Endometrium (tissue), 2 donors: ENCODE data around the gene MYO16.
"Not testable (repeated sequence)": the region's sequence is repeated elsewhere in the genome, so short reads cannot be mapped to it uniquely, and the experiment has no call there.

Source experiments
- FAIRE-seq: peaks from 2 replicates; lab custom pipeline; 2012; peaks lifted over from hg19 to GRCh38; lab: Jason Lieb, UNC
- donor health status: control.
- donor health status: control.

The MYO16 gene

GRCh38 chr13:108895220-108895704 lies 265.9 kb downstream of the MYO16 start:
- FAIRE-seq: peak; percentile 96

- FAIRE-seq: no peak
Measured at GRCh38 chr13:108897955-108898354, 268.5 kb downstream of the MYO16 start.

- FAIRE-seq: no peak
Measured at GRCh38 chr13:108902405-108903155, 273.2 kb downstream of the MYO16 start.

- no peak for FAIRE-seq
Measured at GRCh38 chr13:108903613-108904012, 274.2 kb downstream of the MYO16 start.

- no peak for FAIRE-seq
Measured at GRCh38 chr13:108911807-108912206, 282.4 kb downstream of the MYO16 start.

- not testable (repeated sequence) for FAIRE-seq
Measured at GRCh38 chr13:108913731-108914130, 284.3 kb downstream of the MYO16 start.

- peak; percentile 68 for FAIRE-seq
Measured at GRCh38 chr13:108915095-108915633, 285.8 kb downstream of the MYO16 start.

GRCh38 chr13:108915634-108916512 lies 286.5 kb downstream of the MYO16 start:
- no peak for FAIRE-seq

- FAIRE-seq: no peak
Measured at GRCh38 chr13:108917581-108917980, 288.2 kb downstream of the MYO16 start.

GRCh38 chr13:108919036-108919907 lies 289.9 kb downstream of the MYO16 start:
- FAIRE-seq: no peak

GRCh38 chr13:108920137-108920536 lies 290.7 kb downstream of the MYO16 start:
- FAIRE-seq: no peak

- no peak for FAIRE-seq
Measured at GRCh38 chr13:108921238-108921637, 291.8 kb downstream of the MYO16 start.

- no peak for FAIRE-seq
Measured at GRCh38 chr13:108922108-108922507, 292.7 kb downstream of the MYO16 start.

- FAIRE-seq: no peak
Measured at GRCh38 chr13:108923386-108924047, 294.1 kb downstream of the MYO16 start.

GRCh38 chr13:108924134-108924533 lies 294.7 kb downstream of the MYO16 start:
- no peak for FAIRE-seq

- no peak for FAIRE-seq
Measured at GRCh38 chr13:108924541-108924940, 295.1 kb downstream of the MYO16 start.

GRCh38 chr13:108925070-108925469 lies 295.7 kb downstream of the MYO16 start:
- no peak for FAIRE-seq

GRCh38 chr13:108926862-108927261 lies 297.5 kb downstream of the MYO16 start:
- no peak for FAIRE-seq

- no peak for FAIRE-seq
Measured at GRCh38 chr13:108927615-108928014, 298.2 kb downstream of the MYO16 start.

GRCh38 chr13:108929532-108930206 lies 300.3 kb downstream of the MYO16 start:
- no peak for FAIRE-seq

- FAIRE-seq: no peak
Measured at GRCh38 chr13:108932196-108932595, 302.8 kb downstream of the MYO16 start.
